ENCODE results near the gene LBHD2. TPM values are rescaled to one million over a fixed set of nuclear protein-coding genes. Genes with fewer than 3 reads are reported as not detected.
"Not testable (repeated sequence)": the region's sequence is repeated elsewhere in the genome, so short reads cannot be mapped to it uniquely, and the experiment has no call there.

LBHD2 gene
- total RNA-seq, 2 experiments from 2014 or later, result not detected

DNA sequence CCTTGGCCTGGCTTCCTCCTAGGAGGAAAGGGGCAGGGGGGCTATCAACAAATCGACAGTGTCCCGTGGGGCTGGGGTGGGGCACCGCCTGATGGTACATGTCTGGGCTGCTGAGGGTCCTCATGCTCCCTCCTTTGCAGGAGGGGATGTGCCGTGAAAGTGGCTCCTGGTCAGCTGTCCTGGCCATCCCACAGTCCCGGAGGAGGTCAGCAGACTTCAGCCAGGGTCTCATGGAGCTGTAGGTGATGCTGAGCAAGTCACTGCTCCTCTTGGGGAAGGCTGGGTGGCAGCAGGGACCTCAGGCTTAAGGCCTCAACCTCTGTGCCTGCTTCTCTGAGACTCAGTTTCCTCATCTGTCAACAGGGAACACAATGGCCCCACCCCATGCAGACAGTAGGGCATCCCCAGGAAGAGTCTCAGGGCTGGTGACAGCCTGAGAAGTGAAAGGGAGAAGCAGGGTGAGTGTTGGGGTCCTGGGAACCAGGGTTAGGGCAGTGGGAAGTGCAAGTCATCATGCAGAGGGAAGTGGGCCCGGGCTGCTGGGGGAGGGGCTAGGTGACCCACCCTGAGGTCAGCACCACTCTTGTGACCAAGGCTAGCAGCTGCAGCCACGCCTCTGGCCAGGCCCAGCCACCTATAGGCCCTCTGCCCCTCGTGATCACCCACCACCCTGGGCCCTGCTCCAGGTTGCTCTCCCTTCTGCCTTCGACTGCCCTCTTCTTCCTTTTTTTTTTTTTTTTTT is 34.8 kb downstream of the LBHD2 start:
- H3K36me3 Mint-ChIP-seq (ENCODE audit: low read depth), result no peaks in the 10 kb centered on the region
- CTCF ChIA-PET, result no interaction called here
- no peaks in the 10 kb centered on the region for H3K9me3 Mint-ChIP-seq
- peaks cover 21% of the 10 kb centered on the region for H3K27me3 Mint-ChIP-seq
- no peak overlapping the region for H3K4me3 Mint-ChIP-seq
- no peak for DNase-seq
- H3K4me1 Mint-ChIP-seq, result peaks cover 11% of the 10 kb centered on the region
- no peak overlapping the region for H3K27ac Mint-ChIP-seq
- POLR2A ChIA-PET, result no interaction called here

DNA sequence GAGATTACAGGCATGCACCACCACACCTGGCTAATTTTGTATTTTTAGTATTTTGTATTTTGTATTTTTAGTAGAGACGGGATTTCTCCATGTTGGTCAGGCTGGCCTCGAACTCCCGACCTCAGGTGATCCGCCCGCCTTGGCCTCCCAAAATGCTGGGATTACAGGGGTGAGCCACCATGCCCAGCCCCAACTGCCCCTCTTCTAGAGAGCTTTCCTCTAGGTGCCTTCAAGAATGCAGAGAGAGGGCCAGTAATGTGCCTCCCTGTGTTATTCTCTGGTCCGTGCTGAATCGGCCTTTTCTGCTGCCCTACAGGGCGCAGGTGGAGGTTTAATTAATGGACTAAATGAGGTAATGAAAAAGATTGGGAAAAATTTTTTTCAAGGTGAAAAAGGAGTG is 35.5 kb downstream of the LBHD2 start:
- Mint-ChIP-seq H3K27me3 (peaks cover 26% of the 10 kb centered on the region), H3K4me1 (peaks cover 12% of the 10 kb centered on the region)
- H3K27ac Mint-ChIP-seq; DNase-seq; H3K36me3 Mint-ChIP-seq (ENCODE audit: low read depth); H3K4me3 Mint-ChIP-seq; CTCF ChIA-PET; POLR2A ChIA-PET; H3K9me3 Mint-ChIP-seq: not testable (repeated sequence)

GRCh38 chr14:103121121-103121845 is 37.3 kb downstream of the LBHD2 start:
- Mint-ChIP-seq H3K27me3 (peaks cover 26% of the 10 kb centered on the region), H3K4me3 (no peak overlapping the region), H3K27ac (no peak overlapping the region), H3K4me1 (peaks cover 2% of the 10 kb centered on the region), H3K36me3 (ENCODE audit: low read depth) (no peaks in the 10 kb centered on the region), H3K9me3 (no peaks in the 10 kb centered on the region)
- ChIA-PET CTCF (interaction anchor here (1.0 kb wide), 1 partner anchor 16 kb away, joined by 3 read pairs; no protein-coding TSS in a partner anchor), POLR2A (no interaction called here)
- DNase-seq, result no peak

DNA sequence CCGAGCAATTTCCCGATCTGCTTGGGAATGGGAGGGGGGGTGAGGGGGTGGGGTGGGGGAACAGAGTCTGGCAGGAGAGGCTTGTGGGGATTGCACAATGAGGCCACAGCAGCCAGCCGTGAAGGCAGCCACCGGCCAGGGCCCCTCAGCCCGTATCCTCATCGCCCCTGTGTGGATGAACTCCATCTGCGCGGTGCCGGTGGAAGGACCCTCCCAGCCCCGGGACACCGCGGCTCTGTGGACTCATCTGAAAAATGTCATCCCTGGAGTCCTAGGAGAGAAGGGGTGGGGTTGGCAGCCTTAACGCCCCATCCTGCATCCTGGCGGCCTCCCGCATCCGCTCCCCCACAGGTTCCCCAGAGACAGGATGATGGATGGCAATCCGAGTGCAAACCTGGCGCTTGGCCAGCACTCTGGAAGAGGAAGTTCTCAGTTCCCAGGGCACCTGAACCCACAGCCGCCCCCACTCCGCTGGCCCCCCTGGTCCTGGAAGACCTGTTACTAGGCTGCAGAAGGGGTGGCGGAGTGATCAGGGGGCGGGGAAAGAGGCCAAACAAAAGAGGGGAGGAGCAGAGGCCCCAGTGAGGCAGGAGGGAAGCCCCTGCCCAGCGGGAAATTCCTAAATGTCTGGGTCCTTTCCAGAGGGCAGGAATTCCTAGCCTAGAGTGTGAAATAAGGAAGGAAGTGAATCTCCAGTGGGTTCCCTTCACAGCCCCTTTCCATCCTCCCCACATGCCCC is 38.0 kb downstream of the LBHD2 start:
- Mint-ChIP-seq H3K9me3 (no peaks in the 10 kb centered on the region), H3K27ac (no peak overlapping the region), H3K4me1 (peaks cover 2% of the 10 kb centered on the region), H3K4me3 (no peak overlapping the region), H3K36me3 (ENCODE audit: low read depth) (no peaks in the 10 kb centered on the region), H3K27me3 (peaks cover 26% of the 10 kb centered on the region)
- no peak for DNase-seq
- ChIA-PET CTCF (interaction anchor here (1.0 kb wide), 1 partner anchor 17 kb away, joined by 3 read pairs; no protein-coding TSS in a partner anchor), POLR2A (no interaction called here)

DNA sequence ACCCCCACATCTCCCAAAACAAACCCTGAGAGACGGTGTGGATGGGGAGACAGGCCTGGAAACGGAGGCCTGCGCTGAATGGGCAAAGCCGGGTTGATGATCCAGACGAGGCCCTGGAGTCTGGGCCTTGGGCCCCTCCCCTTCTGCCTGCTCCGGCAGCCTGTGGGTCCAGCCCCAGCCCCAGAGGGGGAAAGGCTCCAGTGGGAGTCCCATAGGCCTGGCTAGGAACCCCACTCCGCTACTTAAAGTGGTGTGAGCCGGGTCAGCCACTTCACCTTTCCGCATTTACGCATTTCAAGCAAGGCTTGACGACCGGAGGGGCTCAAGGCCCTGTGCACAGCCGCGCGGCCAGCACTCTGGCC is 38.6 kb downstream of the LBHD2 start:
- POLR2A ChIA-PET, result no interaction called here
- CTCF ChIA-PET, result no interaction called here
- H3K27ac Mint-ChIP-seq, result no peak overlapping the region
- peaks cover 26% of the 10 kb centered on the region for H3K27me3 Mint-ChIP-seq
- no peak for DNase-seq
- H3K4me3 Mint-ChIP-seq, result no peak overlapping the region
- H3K4me1 Mint-ChIP-seq, result peaks cover 2% of the 10 kb centered on the region
- no peaks in the 10 kb centered on the region for H3K36me3 Mint-ChIP-seq (ENCODE audit: low read depth)
- H3K9me3 Mint-ChIP-seq, result no peaks in the 10 kb centered on the region

DNA sequence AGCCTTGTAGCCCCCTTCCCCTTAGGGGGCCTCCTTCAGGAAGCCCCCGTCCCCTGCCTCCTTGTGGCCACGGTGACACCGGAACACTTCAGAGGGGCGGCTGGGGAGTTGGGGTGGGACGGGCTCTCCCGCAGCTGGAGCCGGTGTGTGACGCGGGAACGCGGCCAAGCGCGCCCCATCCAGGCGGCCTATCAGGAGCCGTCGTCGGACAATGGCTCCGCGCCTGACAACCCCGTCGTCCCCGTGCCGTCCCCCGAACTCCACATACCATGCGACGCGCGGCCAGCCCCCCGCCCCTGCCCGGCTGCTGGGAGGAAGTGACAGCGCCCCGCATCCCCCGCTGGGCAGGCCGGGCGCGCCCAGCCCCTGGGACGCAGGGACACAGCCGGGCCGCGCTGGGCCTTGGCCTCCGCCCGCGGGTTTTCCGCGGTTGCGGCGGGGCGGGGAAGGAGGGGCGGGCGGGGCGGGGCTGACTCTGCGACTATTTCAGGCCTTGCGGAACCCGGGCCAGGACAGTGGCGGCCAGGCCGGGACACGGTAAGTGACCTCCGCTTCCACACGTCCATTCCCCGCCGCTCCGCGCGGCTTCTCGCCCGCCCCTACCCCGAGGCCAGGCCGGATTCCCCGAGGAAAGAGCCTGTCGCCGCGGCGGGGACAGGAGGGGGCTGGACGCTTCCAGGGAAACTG is 39.1 kb downstream of the LBHD2 start, which contains the start of gene TNFAIP2:
TSS of gene TNFAIP2 (plus strand) at position 515 of the 687 bp plus-strand sequence. CDS start 2,997 bp downstream, outside the sequence.
- CTCF ChIA-PET, result no interaction called here
- peaks cover 26% of the 10 kb centered on the region for H3K27me3 Mint-ChIP-seq
- no peaks in the 10 kb centered on the region for H3K36me3 Mint-ChIP-seq (ENCODE audit: low read depth)
- H3K4me3 Mint-ChIP-seq, result no peak within 1 kb of the TSS
- H3K27ac Mint-ChIP-seq, result no peak within 1 kb of the TSS
- no peaks in the 10 kb centered on the region for H3K9me3 Mint-ChIP-seq
- POLR2A ChIA-PET, result no interaction called here
- DNase-seq, result no peak
- H3K4me1 Mint-ChIP-seq, result peaks cover 2% of the 10 kb centered on the region

DNA sequence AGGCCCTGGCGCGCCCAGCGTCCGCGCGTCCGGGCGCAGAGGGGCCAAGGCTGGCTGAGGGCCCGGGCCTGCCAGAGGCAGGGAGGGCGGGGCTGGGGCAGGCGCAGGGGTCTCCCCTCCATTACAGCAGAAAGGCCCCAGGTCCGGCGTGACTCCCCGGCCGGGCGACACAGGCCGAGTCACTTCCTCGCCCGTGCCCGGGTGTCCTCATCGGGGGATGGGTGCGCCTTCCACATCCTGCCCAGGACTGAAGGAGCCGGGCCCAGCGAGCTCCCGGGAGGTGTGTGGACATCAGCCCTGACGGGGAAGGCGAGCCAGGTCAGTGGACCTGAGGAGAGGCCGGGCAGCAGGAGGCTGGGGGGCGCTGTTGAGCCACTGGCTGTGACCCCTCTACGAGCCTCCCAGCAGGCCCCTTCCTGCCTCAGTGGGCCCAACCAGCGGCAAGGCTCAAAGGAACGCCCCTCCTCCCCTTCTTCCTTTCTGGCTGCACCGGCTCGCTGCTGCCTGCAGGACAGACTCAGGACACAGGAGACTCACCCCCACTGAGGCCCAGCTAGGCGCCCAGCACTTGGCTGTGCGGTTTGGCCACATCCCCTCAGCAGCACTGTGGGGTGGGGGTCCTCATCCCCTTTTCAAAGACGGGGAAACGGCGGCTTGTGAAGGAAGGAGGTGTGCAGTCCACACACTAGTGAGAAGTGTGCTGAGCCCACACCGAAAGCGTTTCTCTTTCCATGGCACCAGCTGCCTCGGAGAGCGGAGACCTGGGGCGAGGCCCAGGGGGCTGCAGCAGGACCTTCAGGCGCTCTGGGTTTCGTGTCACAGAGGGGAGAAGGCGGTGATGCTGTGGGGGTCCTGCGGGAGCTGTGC is 39.9 kb downstream of the LBHD2 start:
- CTCF ChIA-PET, result no interaction called here
- no peak overlapping the region for H3K4me3 Mint-ChIP-seq
- H3K4me1 Mint-ChIP-seq, result peaks cover 2% of the 10 kb centered on the region

GRCh38 chr14:103124501-103125001 is 40.5 kb downstream of the LBHD2 start:
- POLR2A ChIA-PET, result no interaction called here
- peaks cover 26% of the 10 kb centered on the region for H3K27me3 Mint-ChIP-seq
- no peak for DNase-seq
- CTCF ChIA-PET, result no interaction called here
- no peaks in the 10 kb centered on the region for H3K9me3 Mint-ChIP-seq
- H3K27ac Mint-ChIP-seq, result no peak overlapping the region
- H3K36me3 Mint-ChIP-seq (ENCODE audit: low read depth), result no peaks in the 10 kb centered on the region
- H3K4me3 Mint-ChIP-seq, result no peak overlapping the region
- peaks cover 2% of the 10 kb centered on the region for H3K4me1 Mint-ChIP-seq

More for the DNA sequence above, 39.9 kb downstream of the LBHD2 start:
- no peaks in the 10 kb centered on the region for H3K36me3 Mint-ChIP-seq (ENCODE audit: low read depth)
- H3K27me3 Mint-ChIP-seq, result peaks cover 26% of the 10 kb centered on the region
- no peak for DNase-seq
- no peaks in the 10 kb centered on the region for H3K9me3 Mint-ChIP-seq
- POLR2A ChIA-PET, result no interaction called here
- no peak overlapping the region for H3K27ac Mint-ChIP-seq

GRCh38 chr14:103125098-103126070 is 41.4 kb downstream of the LBHD2 start:
- no peaks in the 10 kb centered on the region for H3K36me3 Mint-ChIP-seq (ENCODE audit: low read depth)
- H3K27ac Mint-ChIP-seq, result no peak overlapping the region
- ChIA-PET CTCF (no interaction called here), POLR2A (no interaction called here)
- DNase-seq, result no peak
- no peak overlapping the region for H3K4me3 Mint-ChIP-seq
- H3K27me3 Mint-ChIP-seq, result peaks cover 21% of the 10 kb centered on the region
- peaks cover 2% of the 10 kb centered on the region for H3K4me1 Mint-ChIP-seq
- H3K9me3 Mint-ChIP-seq, result no peaks in the 10 kb centered on the region

GRCh38 chr14:103126088-103126872 is 42.3 kb downstream of the LBHD2 start:
- no peak overlapping the region for H3K4me3 Mint-ChIP-seq
- ChIA-PET POLR2A (no interaction called here), CTCF (no interaction called here)
- H3K27ac Mint-ChIP-seq, result no peak overlapping the region
- H3K4me1 Mint-ChIP-seq, result peaks cover 2% of the 10 kb centered on the region
- H3K36me3 Mint-ChIP-seq (ENCODE audit: low read depth), result no peaks in the 10 kb centered on the region
- no peak for DNase-seq
- H3K9me3 Mint-ChIP-seq, result no peaks in the 10 kb centered on the region
- peaks cover 15% of the 10 kb centered on the region for H3K27me3 Mint-ChIP-seq

GRCh38 chr14:103126873-103127304 is 42.9 kb downstream of the LBHD2 start:
- H3K36me3 Mint-ChIP-seq (ENCODE audit: low read depth), result no peaks in the 10 kb centered on the region

More at GRCh38 chr14:103126873-103127304, 42.9 kb downstream of the LBHD2 start:
- Mint-ChIP-seq H3K27me3 (peaks cover 11% of the 10 kb centered on the region), H3K4me1 (peaks cover 2% of the 10 kb centered on the region), H3K9me3 (no peaks in the 10 kb centered on the region), H3K4me3 (no peak overlapping the region), H3K27ac (no peak overlapping the region)
- CTCF ChIA-PET, result no interaction called here
- no peak for DNase-seq
- POLR2A ChIA-PET, result no interaction called here
